Transverse colon (tissue), 4 donors: Measurements from ENCODE around the gene KRTAP26-1. TPM values are rescaled to one million over a fixed set of nuclear protein-coding genes. Genes with fewer than 3 reads are reported as not detected.

Experiments used
- DNase-seq: peaks from one replicate; pipeline ENCODE4 v3.0.0-alpha.2; 2019
- H3K27ac ChIP-seq, 4 donors: fragments of 200-600 bp; sonication (generic); 2 replicates each; pipeline ENCODE4 v1.5.1; 2016 to 2018; ENCODE audit warnings: inconsistent platforms in 4 of 4
- H3K27me3 ChIP-seq: fragments of 200-600 bp; sonication (generic); 2 replicates; pipeline ENCODE4 v1.5.1; 2017; ENCODE audit warnings: inconsistent platforms
- H3K36me3 ChIP-seq, 4 donors: fragments of 200-600 bp; sonication (generic); 2 replicates each; pipeline ENCODE4 v1.5.1; 2017 to 2019; ENCODE audit warnings: inconsistent platforms in 4 of 4
- H3K4me1 ChIP-seq, 4 donors: fragments of 200-600 bp; sonication (generic); 2 replicates each; pipeline ENCODE4 v1.5.1; 2017 to 2020; ENCODE audit warnings: inconsistent platforms in 4 of 4
- H3K4me3 ChIP-seq, 4 donors: fragments of 200-600 bp; sonication (generic); 1 replicate in 1 of 4; 2 replicates in 3 of 4; pipeline versions ENCODE4 v1.5.1 to v1.6.1; 2017 to 2019; ENCODE audit warnings: inconsistent platforms in 4 of 4
- H3K9me3 ChIP-seq, 2 donors: fragments of 200-600 bp; sonication (generic); 2 replicates each; pipeline ENCODE4 v1.5.1; 2017 to 2019; ENCODE audit warnings: inconsistent platforms in 2 of 2
- EP300 ChIP-seq: sonication (generic); formaldehyde crosslinking; IDR thresholded peaks from one replicate; pipeline ENCODE4 v1.6.1; 2017; ENCODE audit warnings: antibody characterized with exemption, low read depth
- POLR2A ChIP-seq: fragments of 450-650 bp; IDR thresholded peaks from one replicate; pipeline ENCODE4 v1.6.1; 2016; ENCODE audit warnings: antibody characterized with exemption, mild to moderate bottlenecking, moderate library complexity
- POLR2AphosphoS5 ChIP-seq, 3 donors: sonication (generic); formaldehyde crosslinking; IDR thresholded peaks; one replicate each; pipeline ENCODE4 v1.6.1; 2016; ENCODE audit warnings: antibody characterized with exemption in 3 of 3
- WGBS, 2 donors: methylation state at CpG; one replicate each; pipeline ENCODE4 v1.1.5; 2018; ENCODE audit warnings: low coverage in 1 of 2; 5-methylcytosine and 5-hydroxymethylcytosine counted together
- in situ Hi-C, 4 donors: fragments of 200-750 bp; cut with MboI; loops; one replicate each; pipeline versions ENCODE4 v1.15.0 to v1.15.1; 2017; ENCODE audit warnings: low sequenced_read_pairs in 3 of 4, low pct_ligation_motif_present in 1 of 4, low pct_unique_long_range_greater_than_20kb in 1 of 4
- intact Hi-C: fragments of 100-400 bp; cut with DNase I; formaldehyde crosslinking; loops from one replicate; pipeline ENCODE4 v1.15.1; 2023; ENCODE audit warnings: low total_unique reads
- total RNA-seq, 4 donors: library from RNA; depleted of rRNA; stranded (reverse); fragments of >200 nt; gene quantifications; one replicate each; pipeline ENCODE4 v1.1.0, GENCODE V29; 2016
- TF ChIP-seq, protein P1 (sequence below), 5 experiments: fragments of 200-600 bp in 3 of 5; fragments of 450-650 bp in 2 of 5; sonication (generic) in 3 of 5; IDR thresholded peaks; 1 replicate in 2 of 5; 2 replicates in 3 of 5; pipeline ENCODE4 v1.5.1; 2016 to 2017; ENCODE audit warnings: antibody characterized with exemption in 5 of 5, inconsistent platforms in 3 of 5, mild to moderate bottlenecking in 2 of 5, moderate library complexity in 1 of 5

The KRTAP26-1 gene
- total RNA-seq, 4 donors from 2014 or later: not detected

DNA sequence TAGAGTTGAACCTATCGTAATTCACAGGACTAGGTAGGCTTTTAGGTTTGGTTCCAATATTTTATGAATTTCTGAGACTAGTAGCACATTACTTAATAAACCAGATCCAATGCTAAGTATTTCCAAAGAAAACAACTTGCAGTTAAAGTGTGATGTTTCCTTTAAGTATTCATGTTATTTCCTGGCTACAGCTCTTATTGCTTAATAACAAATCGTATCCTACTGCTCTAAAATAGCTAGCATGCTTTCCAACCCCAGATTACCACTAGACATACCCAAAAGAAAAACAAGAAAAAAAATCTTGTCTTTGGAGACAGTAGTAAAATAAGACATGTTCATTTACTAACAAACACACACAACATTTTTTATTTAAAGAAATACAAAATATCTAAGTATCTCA is 16.5 kb upstream of the KRTAP26-1 start:
- Histone ChIP-seq H3K27me3 (no peaks in the 10 kb centered on the region), H3K27ac (no peak overlapping the region), H3K4me1 (no peaks in the 10 kb centered on the region), H3K9me3 (no peaks in the 10 kb centered on the region), H3K4me3 (no peak overlapping the region), H3K36me3 (no peaks in the 10 kb centered on the region)
- intact Hi-C loops: no loop called here
- in situ Hi-C loops: loop anchor here in 2 of 4 donors (25.0 kb wide), 2 partner anchors 99 to 751 kb away; no protein-coding TSS in a partner anchor
- TF ChIP-seq POLR2AphosphoS5 (IDR thresholded peaks at IDR 0.05): no peak
- TF ChIP-seq EP300: no peak
- TF ChIP-seq, protein P1, sequence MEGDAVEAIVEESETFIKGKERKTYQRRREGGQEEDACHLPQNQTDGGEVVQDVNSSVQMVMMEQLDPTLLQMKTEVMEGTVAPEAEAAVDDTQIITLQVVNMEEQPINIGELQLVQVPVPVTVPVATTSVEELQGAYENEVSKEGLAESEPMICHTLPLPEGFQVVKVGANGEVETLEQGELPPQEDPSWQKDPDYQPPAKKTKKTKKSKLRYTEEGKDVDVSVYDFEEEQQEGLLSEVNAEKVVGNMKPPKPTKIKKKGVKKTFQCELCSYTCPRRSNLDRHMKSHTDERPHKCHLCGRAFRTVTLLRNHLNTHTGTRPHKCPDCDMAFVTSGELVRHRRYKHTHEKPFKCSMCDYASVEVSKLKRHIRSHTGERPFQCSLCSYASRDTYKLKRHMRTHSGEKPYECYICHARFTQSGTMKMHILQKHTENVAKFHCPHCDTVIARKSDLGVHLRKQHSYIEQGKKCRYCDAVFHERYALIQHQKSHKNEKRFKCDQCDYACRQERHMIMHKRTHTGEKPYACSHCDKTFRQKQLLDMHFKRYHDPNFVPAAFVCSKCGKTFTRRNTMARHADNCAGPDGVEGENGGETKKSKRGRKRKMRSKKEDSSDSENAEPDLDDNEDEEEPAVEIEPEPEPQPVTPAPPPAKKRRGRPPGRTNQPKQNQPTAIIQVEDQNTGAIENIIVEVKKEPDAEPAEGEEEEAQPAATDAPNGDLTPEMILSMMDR (IDR thresholded peaks at IDR 0.05): no peak
- no peak for TF ChIP-seq POLR2A
- DNase-seq: no peak
- WGBS, 2 donors: 57 to 70% methylated on average over 2 of the region's 2 CpGs

DNA sequence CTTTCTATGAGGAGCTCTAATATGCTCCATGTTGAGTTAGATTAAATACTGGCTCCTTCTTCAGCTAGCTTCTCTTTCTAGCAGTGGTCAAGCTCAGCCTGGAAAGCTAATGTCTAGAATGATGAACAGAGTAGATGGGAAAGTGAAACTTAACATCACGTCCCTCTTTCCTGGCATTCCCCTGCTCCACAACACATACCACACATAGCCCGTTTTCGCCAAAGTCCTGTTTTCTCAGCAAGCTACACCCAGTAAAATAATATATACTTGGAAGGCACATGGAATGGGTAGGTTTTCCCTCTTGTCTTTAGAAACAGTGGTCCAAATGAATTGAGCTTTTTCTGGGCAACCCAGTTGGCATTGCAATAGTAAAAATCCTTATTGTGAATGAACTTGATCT is 13.6 kb upstream of the KRTAP26-1 start:
- WGBS, 2 donors: 68 to 84% methylated on average over 3 of the region's 3 CpGs
- Histone ChIP-seq H3K27ac (no peak overlapping the region), H3K27me3 (no peaks in the 10 kb centered on the region), H3K36me3 (no peaks in the 10 kb centered on the region), H3K9me3 (no peaks in the 10 kb centered on the region), H3K4me3 (no peak overlapping the region), H3K4me1 (no peaks in the 10 kb centered on the region)
- no peak for DNase-seq
- in situ Hi-C loops: loop anchor here in 2 of 4 donors (25.0 kb wide), 2 partner anchors 96 to 754 kb away; no protein-coding TSS in a partner anchor
- TF ChIP-seq POLR2A: no peak
- no peak for TF ChIP-seq POLR2AphosphoS5 (IDR thresholded peaks at IDR 0.05)
- no peak for TF ChIP-seq EP300
- intact Hi-C loops: no loop called here

DNA sequence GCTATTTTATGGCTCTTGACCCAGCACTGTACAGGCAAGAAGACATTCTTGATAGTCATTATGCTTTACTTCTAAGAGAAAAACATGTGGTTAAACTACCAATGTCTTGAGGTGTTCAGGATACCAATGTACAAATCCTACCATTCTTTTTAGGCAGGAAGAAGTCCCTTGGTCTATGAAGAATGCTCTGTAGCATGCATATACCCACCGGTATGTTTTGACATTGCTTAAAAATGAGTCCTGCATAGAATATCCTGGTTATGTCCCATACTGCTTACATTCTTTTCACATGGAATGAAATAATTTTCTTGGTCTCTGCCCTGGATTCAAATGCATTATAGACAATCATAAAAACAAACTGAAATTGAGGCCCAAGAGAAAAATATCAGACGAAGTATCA is 12.6 kb upstream of the KRTAP26-1 start:
- DNase-seq: no peak
- Histone ChIP-seq H3K4me3 (no peak overlapping the region), H3K27me3 (no peaks in the 10 kb centered on the region), H3K27ac (no peak overlapping the region), H3K36me3 (no peaks in the 10 kb centered on the region), H3K9me3 (no peaks in the 10 kb centered on the region), H3K4me1 (no peaks in the 10 kb centered on the region)
- WGBS, 2 donors: 81 to 82% methylated on average over 2 of the region's 2 CpGs
- no peak for TF ChIP-seq POLR2A
- TF ChIP-seq, protein P1 (IDR thresholded peaks at IDR 0.05): no peak
- TF ChIP-seq EP300: no peak
- TF ChIP-seq POLR2AphosphoS5 (IDR thresholded peaks at IDR 0.05): no peak
- intact Hi-C loops: no loop called here
- in situ Hi-C loops: loop anchor here in 2 of 4 donors (25.0 kb wide), 2 partner anchors 95 to 755 kb away; no protein-coding TSS in a partner anchor

DNA sequence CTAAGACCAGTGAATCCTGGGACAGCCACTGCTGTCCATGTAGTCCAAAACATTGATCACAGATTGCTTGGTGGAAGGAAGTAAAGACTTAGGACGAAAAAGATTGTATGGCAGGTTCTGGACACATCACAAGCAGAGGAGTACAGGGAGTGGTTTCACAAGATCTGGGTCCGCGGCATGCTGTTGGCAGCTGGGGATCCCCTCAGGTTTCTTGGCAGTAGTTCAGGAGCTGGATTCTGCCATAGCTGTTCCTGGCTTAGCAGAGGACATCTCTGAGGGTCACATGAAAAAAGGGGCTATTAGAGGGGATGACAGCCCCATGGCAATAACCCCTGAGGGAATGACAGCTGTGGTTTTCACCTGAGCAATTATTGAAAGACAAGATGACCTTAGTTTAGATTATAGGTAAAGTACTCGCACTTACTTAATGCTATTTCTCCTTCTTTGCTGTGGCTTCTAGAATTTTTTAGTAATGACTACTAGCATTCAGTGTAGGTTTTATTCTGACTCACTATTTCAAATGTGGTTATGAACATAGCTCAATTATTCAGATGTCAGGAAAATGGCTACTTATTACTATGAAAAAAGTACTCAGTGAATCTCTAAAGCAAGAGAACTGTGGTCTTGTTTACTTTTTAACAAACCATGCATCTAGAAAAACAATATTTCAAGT is 9.2 kb upstream of the KRTAP26-1 start:
- WGBS, 2 donors: 79 to 88% methylated on average over 4 of the region's 4 CpGs
- in situ Hi-C loops (loop anchor here in 2 of 4 donors (25.0 kb wide), 2 partner anchors 92 to 758 kb away; no protein-coding TSS in a partner anchor), intact Hi-C loops (no loop called here)

More for the DNA sequence above, 9.2 kb upstream of the KRTAP26-1 start:
- DNase-seq: no peak
- Histone ChIP-seq H3K9me3 (peaks cover 0 to 15% of the 10 kb centered on the region in 2 donors), H3K27me3 (no peaks in the 10 kb centered on the region), H3K27ac (no peak overlapping the region), H3K4me1 (no peaks in the 10 kb centered on the region), H3K4me3 (no peak overlapping the region), H3K36me3 (no peaks in the 10 kb centered on the region)
- no peak for TF ChIP-seq EP300
- TF ChIP-seq POLR2AphosphoS5 (IDR thresholded peaks at IDR 0.05): no peak
- TF ChIP-seq POLR2A: no peak
- TF ChIP-seq, protein P1 (IDR thresholded peaks at IDR 0.05): no peak
